GM21619 (cell line): Measurements from ENCODE around the gene FGD5.
A peak's percentile ranks its signal among the peaks of the same experiment; 100 is the strongest.

Source experiments
- ATAC-seq: cut with Tn5 transposase; IDR thresholded peaks from one replicate; pipeline ENCODE4 v1.9.1; 2021; ENCODE audit not compliant: unreplicated experiment

The FGD5 gene

DNA sequence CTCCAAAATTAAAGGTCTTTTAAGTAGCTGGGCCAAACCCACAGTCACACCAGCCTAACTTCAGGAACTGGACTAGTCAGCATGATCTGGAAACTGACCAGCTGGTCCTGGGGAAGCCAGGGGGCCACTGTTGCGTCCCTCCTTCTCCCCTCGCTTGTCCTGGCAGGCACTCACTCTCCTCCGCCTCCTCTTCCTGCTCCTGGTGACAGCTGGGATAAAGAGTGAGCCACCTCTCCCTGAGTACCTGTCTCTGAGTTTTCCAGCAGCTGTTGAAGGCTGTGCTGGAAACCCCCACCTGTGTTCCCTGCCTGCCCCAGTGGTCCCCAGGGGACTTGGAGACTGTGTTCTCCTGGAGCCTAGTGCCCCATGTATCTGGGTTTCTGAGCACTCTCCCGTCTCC is 56.0 kb downstream of the FGD5 start:
- ATAC-seq: no peak

- ATAC-seq: no peak
Observed at GRCh38 chr3:14875411-14876175, 56.8 kb downstream of the FGD5 start.

GRCh38 chr3:14876921-14877333 is 58.2 kb downstream of the FGD5 start:
- ATAC-seq: no peak

DNA sequence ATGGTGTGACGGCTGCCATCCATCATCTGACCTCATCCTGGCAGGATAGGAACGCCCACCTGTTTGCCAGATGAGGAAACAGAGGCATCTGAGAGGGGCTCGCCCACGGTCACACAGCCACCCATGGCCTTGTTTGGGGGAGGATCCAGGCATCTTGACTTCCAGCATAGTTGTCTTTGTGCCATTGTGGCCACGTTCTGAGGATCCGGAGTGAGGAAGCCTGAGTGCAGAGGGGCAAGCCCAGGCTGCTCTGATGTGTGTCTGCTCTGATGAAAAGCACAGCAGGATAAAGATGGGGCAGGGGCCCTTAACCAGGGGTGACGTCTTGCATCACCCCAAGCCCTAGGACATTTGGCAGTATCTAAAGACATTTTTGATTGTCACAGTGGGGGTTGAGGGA is 58.7 kb downstream of the FGD5 start:
- ATAC-seq: no peak

DNA sequence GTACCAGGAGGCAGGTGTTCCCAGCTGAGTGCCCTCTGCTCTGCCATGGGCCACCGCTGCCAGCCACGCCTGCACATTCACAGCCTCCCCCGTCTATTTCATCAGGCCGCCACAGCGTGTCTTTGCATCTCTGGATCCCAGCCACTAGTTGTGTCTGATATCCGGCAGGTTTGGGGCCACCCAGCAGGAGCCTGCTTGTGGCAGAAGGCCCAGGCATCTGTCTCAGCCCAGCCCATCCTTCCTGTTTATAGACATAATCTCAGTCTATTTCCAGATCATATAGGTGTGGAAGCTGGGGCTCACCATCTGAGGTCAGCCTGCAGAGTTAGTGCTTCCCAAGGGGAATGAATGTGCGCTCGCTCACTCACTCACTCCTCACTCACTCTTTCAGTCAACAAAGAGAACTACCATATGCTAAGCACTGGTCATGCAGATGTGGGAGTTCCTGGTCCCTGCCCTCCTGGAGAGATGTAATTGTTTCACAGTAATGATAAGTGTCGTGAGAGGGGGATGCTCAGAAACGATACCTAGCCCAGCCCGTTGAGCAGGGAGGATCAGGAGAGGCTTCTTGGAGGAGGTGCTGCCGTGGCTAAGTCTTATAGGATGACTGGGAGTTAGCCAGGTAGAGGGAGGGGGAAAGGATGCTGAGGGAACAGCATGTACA is 60.6 kb downstream of the FGD5 start:
- ATAC-seq: no peak

DNA sequence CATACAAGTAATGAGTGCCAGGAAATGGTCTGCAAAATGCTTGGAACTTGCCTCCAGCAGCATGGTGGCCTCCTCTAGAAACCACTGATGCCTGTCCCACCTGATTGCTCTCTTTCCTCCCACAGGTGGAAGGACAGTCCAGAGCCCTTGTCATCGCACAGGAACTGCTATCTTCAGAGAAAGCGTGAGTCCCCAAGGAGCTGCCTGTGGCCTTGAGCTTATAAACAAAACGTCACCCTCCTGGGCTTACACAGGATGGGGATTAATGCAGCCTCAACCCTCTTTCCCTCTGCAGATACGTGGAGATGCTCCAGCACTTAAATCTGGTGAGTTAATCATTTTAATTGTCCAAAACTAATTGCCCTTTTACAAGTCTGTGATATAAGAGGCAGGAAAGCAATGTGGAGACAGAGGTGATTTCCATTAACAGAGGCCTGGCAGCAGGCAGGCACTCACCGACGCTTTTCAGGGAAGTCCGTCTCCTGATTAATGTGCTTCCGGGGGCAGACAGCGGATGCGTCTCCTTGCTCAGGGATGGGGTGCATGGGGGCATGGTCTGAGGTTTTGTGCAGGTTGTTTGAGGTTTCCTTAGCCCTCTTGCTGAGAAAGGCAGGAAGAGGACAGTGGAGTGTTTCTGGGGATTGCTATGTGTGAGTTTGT is 61.8 kb downstream of the FGD5 start:
- no peak for ATAC-seq

- ATAC-seq: no peak
Observed at GRCh38 chr3:14883226-14883625, 64.5 kb downstream of the FGD5 start.

DNA sequence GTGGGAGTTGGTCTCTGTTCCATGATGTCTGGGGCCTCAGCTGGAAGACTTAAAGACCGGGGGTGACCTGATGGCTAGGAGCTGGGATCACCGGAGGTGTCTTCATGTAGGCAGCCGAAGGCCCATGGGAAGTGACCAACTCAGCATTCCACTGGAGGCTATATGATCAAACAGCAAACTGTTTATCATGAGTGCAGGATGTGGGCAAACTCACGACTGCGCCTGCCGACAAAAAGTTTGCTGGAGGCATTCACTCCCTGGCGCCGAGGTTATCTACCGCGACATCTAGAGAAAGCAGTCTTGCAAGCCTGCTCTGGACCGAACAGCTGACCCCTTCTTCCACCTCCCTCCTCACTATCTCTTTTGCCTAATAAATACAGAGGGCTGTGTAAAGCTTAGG is 65.9 kb downstream of the FGD5 start:
- no peak for ATAC-seq

DNA sequence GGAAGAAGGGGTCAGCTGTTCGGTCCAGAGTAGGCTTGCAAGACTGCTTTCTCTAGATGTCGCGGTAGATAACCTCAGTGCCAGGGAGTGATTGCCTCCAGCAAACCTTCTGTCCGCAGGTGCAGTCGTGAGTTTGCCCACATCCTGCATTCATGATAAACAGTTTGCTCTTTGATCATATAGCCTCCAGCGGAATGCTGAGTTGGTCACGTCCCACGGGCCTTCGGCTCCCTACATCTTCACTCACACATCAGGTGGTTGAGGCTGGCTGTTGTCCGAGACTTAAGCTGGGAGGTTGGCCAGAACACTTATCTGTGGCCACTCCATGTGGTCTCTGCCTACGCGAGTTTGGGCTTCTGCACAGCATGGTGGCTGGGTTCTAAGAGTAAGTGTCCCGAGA is 66.5 kb downstream of the FGD5 start:
- no peak for ATAC-seq

DNA sequence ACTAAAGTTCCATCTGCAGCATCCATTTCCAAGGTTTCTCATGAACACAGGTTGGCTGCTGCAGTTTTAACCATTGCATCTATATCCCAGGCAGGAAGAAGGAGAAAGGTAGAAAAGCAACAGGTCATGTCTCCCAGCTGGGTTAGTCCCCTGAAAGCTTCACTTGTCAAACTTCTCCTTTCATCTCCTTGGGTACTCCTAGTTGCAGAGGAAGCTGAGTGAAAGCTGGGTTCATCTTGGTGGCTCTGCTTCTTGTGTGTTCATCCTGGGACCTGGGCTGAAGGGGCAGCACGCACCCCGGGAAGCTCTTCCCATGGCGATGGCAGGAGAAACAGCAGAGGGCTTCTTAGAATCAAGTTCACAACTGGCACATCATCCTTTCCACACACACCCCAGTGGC is 67.3 kb downstream of the FGD5 start:
- ATAC-seq: no peak

GRCh38 chr3:14889205-14889604 is 70.4 kb downstream of the FGD5 start:
- ATAC-seq: no peak

DNA sequence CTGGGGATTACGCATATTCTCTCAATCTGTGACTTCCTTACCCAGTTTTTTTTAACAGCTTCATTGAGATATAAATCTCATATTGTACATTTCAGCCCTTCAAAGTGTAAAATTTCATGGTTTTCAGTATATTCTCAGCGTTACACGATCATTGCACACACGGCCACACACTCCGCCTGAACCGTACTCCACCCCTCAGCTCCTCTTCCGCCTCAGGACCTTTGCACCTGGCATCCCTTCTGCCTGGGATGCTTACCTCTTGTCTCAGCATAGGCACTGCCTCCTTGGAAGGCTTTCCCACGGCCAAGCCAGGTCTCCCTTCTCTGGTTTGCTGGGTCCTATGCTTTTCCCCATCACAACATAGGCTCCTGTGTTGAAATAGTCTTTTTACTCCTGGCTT is 71.2 kb downstream of the FGD5 start:
- no peak for ATAC-seq

DNA sequence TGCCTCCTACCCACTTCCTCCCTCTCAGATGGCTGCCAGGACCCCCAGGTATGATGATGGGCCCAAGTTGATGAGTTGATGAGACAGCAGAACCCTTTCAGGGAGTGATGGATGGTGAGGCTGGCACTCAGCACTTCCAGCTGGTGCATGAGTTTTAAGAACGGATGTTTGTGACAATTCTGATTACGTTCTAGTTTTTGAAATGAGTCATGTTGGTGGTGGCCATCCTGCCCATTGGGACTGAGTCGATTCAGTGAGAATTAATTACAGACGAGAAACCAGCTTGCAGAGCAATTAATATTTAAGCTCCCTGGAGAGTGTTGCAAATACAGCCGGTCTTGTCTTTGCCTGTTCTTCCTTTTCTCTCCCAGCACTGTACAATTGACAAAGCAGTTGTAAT is 71.7 kb downstream of the FGD5 start:
- ATAC-seq: peak; percentile 70

DNA sequence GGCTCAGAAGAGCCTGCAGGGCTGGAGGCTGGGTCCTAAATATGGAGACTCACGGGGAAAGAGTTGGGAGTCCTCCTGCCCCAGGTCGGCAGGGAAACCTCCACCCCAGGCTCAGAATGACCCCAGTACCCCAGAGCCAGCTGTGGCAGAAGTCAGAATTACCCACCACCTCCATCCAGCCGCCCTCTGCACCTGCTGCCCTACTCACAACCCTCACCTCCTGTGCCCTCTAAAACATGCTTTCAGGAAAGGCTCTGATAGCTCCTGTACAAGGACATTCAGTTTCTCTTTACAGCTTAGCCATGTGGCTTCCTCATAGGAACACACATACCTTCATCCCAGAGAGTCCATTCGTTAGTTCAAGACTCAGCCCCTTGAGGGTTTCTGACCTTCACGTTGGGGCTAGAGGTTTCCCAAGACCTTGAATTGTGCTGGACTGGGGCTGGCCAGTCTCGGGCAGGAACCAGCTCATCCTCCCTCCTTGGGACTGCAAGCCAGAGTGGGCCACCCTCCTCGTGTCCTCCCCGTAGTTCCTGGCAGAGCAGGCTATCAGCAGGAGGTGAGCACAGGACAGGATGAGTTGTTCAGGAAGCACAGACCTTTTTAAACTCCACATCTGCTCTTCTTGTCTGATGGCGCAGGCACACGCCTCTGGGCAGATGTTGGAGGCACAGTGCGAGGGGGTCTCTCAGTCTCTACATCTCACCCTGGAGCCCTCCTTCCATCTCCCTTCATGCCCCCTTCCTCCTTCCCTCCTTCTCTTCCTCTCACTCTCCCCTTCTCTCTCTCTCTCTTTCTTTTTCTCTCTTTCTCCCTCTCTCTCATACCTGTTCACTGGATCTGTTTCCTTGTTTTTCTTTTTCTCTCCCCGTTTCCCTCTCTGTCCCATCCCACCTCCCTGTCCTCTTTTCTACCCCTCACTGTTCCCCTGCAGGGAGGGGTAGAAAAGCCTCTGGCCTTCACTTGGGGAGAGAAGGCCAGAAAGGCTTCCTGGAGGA is 72.7 kb downstream of the FGD5 start:
- ATAC-seq: no peak

DNA sequence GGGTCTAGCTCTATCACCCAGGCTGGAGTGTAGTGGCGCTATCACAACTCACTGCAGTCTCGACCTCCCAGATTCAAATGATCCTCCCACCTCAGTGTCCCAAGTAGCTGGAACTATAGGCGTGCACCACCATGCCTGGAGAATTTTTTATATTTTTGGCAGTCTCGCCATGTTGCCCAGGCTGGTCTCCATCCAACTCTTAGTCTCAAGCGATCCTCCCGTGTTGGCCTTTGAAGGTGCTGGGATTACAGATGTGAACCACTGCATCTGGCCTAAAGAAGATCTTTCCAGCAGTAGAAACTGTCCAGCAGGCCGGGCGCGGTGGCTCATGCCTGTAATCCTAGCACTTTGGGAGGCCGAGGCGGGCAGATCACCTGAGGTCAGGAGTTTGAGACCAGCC is 73.5 kb downstream of the FGD5 start:
- no peak for ATAC-seq

DNA sequence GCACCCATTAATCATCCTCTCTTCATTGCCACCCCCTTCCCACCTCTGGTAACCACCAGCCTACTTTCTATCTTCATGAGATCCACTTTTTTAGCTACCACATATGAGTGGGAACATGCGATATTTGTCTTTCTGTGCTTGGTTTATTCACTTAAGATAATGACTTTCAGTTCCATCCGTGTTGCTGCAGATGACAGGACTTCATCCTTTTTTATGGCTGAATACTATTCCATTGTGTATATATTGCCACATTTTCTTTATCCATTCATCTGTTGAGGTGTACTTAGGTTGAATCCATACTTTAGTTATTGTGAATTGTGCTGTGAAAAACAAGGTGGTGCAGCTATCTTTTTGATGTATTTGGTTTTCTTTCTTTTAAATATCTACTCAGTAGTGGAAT is 75.3 kb downstream of the FGD5 start:
- no peak for ATAC-seq

DNA sequence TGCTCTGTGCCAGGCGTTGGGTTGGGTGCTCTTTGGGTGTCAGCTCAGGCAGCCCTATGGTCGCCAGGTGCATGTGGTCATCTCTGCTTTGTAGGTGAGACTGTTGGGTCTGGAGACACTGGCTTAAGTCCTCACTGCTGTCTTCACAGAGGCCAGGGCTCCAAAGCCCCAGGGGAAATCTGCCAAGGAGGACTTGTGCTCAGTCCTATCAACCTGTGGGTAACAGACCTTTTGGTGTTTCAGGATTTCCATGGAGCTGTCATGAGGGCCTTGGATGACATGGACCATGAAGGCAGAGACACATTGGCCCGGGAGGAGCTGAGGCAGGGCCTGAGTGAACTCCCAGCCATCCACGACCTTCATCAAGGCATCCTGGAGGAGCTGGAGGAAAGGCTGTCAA is 78.5 kb downstream of the FGD5 start:
- ATAC-seq: no peak

GRCh38 chr3:14898929-14899328 is 80.2 kb downstream of the FGD5 start:
- ATAC-seq: no peak

GRCh38 chr3:14899993-14900618 is 81.3 kb downstream of the FGD5 start:
- no peak for ATAC-seq
